Endodermal cell (in vitro differentiated cells): ENCODE measurements around the gene ZNF292. TPM values are rescaled to one million over a fixed set of nuclear protein-coding genes. Genes with fewer than 3 reads are reported as not detected.

Source experiments
- DNase-seq: peaks from one replicate; pipeline ENCODE4 v3.0.0-alpha.2; 2017
- H3K27ac ChIP-seq: 2 replicates; pipeline ENCODE4 v1.5.1; 2013; ENCODE audit warnings: mild to moderate bottlenecking, low read depth, low read length, moderate library complexity
- H3K27me3 ChIP-seq: 2 replicates; pipeline ENCODE4 v1.6.1; 2013; ENCODE audit warnings: mild to moderate bottlenecking, low read length, moderate library complexity; ENCODE audit not compliant: insufficient read depth, control insufficient read depth, poor library complexity, severe bottlenecking
- H3K36me3 ChIP-seq: 2 replicates; pipeline ENCODE4 v1.7.0; 2013; ENCODE audit warnings: mild to moderate bottlenecking, low read length, moderate library complexity; ENCODE audit not compliant: control insufficient read depth, insufficient read depth
- H3K4me1 ChIP-seq: one replicate; pipeline ENCODE4 v1.7.0; 2013; ENCODE audit warnings: low read length; ENCODE audit not compliant: control insufficient read depth, insufficient read depth
- H3K4me3 ChIP-seq: 2 replicates; pipeline ENCODE4 v1.5.1; 2013; ENCODE audit warnings: mild to moderate bottlenecking, low read length, moderate library complexity
- H3K9ac ChIP-seq: 2 replicates; pipeline ENCODE4 v1.6.1; 2013; ENCODE audit warnings: mild to moderate bottlenecking, low read length, moderate library complexity; ENCODE audit not compliant: poor library complexity, severe bottlenecking; ENCODE audit errors: extremely low read depth
- H3K9me3 ChIP-seq: 2 replicates; pipeline ENCODE4 v1.6.1; 2013; ENCODE audit warnings: mild to moderate bottlenecking, low read length, moderate library complexity; ENCODE audit not compliant: control insufficient read depth
- H3K27ac Mint-ChIP-seq: 2 replicates; pipeline ENCODE4 v1.8.0; 2020; ENCODE audit warnings: mixed read lengths
- H3K27me3 Mint-ChIP-seq: 2 replicates; pipeline ENCODE4 v1.8.0; 2021; ENCODE audit warnings: mild to moderate bottlenecking, mixed read lengths; ENCODE audit not compliant: insufficient read depth
- H3K36me3 Mint-ChIP-seq: 2 replicates; pipeline ENCODE4 v1.8.0; 2020; ENCODE audit warnings: low read depth, mixed read lengths
- H3K4me1 Mint-ChIP-seq: 2 replicates; pipeline ENCODE4 v1.8.0; 2020; ENCODE audit warnings: mixed read lengths
- H3K4me3 Mint-ChIP-seq: 2 replicates; pipeline ENCODE4 v1.8.0; 2020; ENCODE audit warnings: mild to moderate bottlenecking, moderate library complexity, mixed read lengths
- H3K9me3 Mint-ChIP-seq: 2 replicates; pipeline ENCODE4 v1.8.0; 2020; ENCODE audit warnings: mild to moderate bottlenecking, mixed read lengths
- CTCF ChIP-seq: fragments of 200-600 bp; sonication (generic); conservative IDR thresholded peaks from 2 replicates; pipeline ENCODE4 v1.5.0; 2021; ENCODE audit warnings: antibody characterized with exemption, mild to moderate bottlenecking
- WGBS, 2 experiments: methylation state at CpG; one replicate each; pipeline versions ENCODE4 v1.1.5 to v1.1.7; 2013; ENCODE audit warnings: missing lambda C conversion rate in 2 of 2, mixed read lengths in 1 of 2; ENCODE audit not compliant: insufficient coverage in 1 of 2, insufficient read length in 1 of 2; 5-methylcytosine and 5-hydroxymethylcytosine counted together
- total RNA-seq, 2 donors: library from RNA; stranded (reverse); fragmentation: NEBNext Ultra II Directional in 1 of 2; extraction: Animal tissue kit (Norgen Biotek cat#: 25700) in 1 of 2; gene quantifications; 2 replicates in 1 of 2; 3 replicates in 1 of 2; pipeline ENCODE4 v1.2.1, GENCODE V29; 2021

Gene ZNF292
- total RNA-seq, 2 donors from 2014 or later, result 45.9 to 50.2 TPM

- DNase-seq, result no peak
- Mint-ChIP-seq H3K27me3 (no peaks in the 10 kb centered on the region), H3K27ac (no peak overlapping the region), H3K9me3 (no peaks in the 10 kb centered on the region), H3K4me3 (no peak overlapping the region), H3K4me1 (peaks cover 2% of the 10 kb centered on the region), H3K36me3 (no peaks in the 10 kb centered on the region)
- Histone ChIP-seq H3K9me3 (no peaks in the 10 kb centered on the region), H3K4me1 (no peaks in the 10 kb centered on the region), H3K9ac (no peak overlapping the region), H3K27ac (no peak overlapping the region), H3K36me3 (no peaks in the 10 kb centered on the region), H3K27me3 (peaks cover 5% of the 10 kb centered on the region), H3K4me3 (no peak overlapping the region)
- TF ChIP-seq CTCF, result no peak
- whole genome bisulfite sequencing, 2 experiments, result 92 to 93% methylated on average over 3 of the region's 3 CpGs
Observed at GRCh38 chr6:87289571-87289970, 134.2 kb downstream of the ZNF292 start.

- H3K27ac Mint-ChIP-seq, result no peak overlapping the region
- no peak overlapping the region for H3K9ac ChIP-seq
- H3K36me3 ChIP-seq, result no peaks in the 10 kb centered on the region
- 93 to 100% methylated on average over 2 of the region's 2 CpGs for WGBS, 2 experiments
- no peak overlapping the region for H3K4me3 Mint-ChIP-seq
- H3K36me3 Mint-ChIP-seq, result no peaks in the 10 kb centered on the region
- no peaks in the 10 kb centered on the region for H3K9me3 ChIP-seq
- no peaks in the 10 kb centered on the region for H3K9me3 Mint-ChIP-seq
- H3K4me3 ChIP-seq, result no peak overlapping the region
- H3K4me1 ChIP-seq, result no peaks in the 10 kb centered on the region
- DNase-seq, result no peak
- peaks cover 2% of the 10 kb centered on the region for H3K4me1 Mint-ChIP-seq
- H3K27me3 ChIP-seq, result peaks cover 5% of the 10 kb centered on the region
- peaks cover 2% of the 10 kb centered on the region for H3K27me3 Mint-ChIP-seq
- no peak overlapping the region for H3K27ac ChIP-seq
- TF ChIP-seq CTCF, result no peak
Observed at GRCh38 chr6:87291883-87292282, 136.5 kb downstream of the ZNF292 start.

DNA sequence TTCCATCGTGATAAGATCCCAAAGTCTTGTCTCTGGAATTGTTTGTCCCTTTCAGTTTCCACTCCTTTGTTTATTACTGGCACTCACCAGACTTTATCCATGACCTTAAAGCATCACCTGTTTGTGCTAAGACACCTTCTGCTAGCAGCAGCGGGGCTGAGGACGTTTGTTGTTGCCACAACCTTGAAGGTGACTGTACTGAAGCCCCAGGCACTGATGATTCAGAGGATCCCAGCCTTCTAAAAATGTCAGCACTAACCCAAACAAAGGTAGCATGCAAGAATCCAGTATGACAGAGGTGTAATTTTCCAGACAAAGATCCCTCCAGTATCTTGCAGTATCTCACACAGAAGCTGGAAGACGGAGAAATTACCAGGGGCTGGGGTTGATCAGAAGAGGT, 138.2 kb downstream of the ZNF292 start:
- peaks cover 3% of the 10 kb centered on the region for H3K4me1 Mint-ChIP-seq

More for the DNA sequence above, 138.2 kb downstream of the ZNF292 start:
- no peak for TF ChIP-seq CTCF
- Histone ChIP-seq H3K36me3 (no peaks in the 10 kb centered on the region), H3K9me3 (no peaks in the 10 kb centered on the region), H3K27ac (no peak overlapping the region), H3K4me3 (no peak overlapping the region), H3K9ac (no peak overlapping the region), H3K4me1 (no peaks in the 10 kb centered on the region), H3K27me3 (peaks cover 5% of the 10 kb centered on the region)
- Mint-ChIP-seq H3K27ac (no peak overlapping the region), H3K27me3 (peaks cover 2% of the 10 kb centered on the region), H3K9me3 (no peaks in the 10 kb centered on the region), H3K36me3 (no peaks in the 10 kb centered on the region), H3K4me3 (no peak overlapping the region)
- DNase-seq, result no peak
- 86 to 88% methylated on average over 3 to 4 of the region's 4 CpGs for WGBS, 2 experiments
